ENCODE results near the gene SPTAN1.

- TF ChIP-seq EZH2 (IDR thresholded peaks at IDR 0.05; ENCODE audit: borderline replicate concordance, low read length) = no peak
- TF ChIP-seq, protein P1, sequence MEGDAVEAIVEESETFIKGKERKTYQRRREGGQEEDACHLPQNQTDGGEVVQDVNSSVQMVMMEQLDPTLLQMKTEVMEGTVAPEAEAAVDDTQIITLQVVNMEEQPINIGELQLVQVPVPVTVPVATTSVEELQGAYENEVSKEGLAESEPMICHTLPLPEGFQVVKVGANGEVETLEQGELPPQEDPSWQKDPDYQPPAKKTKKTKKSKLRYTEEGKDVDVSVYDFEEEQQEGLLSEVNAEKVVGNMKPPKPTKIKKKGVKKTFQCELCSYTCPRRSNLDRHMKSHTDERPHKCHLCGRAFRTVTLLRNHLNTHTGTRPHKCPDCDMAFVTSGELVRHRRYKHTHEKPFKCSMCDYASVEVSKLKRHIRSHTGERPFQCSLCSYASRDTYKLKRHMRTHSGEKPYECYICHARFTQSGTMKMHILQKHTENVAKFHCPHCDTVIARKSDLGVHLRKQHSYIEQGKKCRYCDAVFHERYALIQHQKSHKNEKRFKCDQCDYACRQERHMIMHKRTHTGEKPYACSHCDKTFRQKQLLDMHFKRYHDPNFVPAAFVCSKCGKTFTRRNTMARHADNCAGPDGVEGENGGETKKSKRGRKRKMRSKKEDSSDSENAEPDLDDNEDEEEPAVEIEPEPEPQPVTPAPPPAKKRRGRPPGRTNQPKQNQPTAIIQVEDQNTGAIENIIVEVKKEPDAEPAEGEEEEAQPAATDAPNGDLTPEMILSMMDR (IDR thresholded peaks at IDR 0.05; ENCODE audit: low read length) = no peak
Observed at GRCh38 chr9:128593039-128593438, 40.7 kb downstream of the SPTAN1 start.

Data from OCI-LY1 (cell line).